SHP77 (cell line): Measurements from ENCODE around the gene GNL3L.
"Not testable (repeated sequence)": the region's sequence is repeated elsewhere in the genome, so short reads cannot be mapped to it uniquely, and the experiment has no call there.

ENCODE experiments used
- DNase-seq, 2 experiments: peaks; one replicate each; lab custom pipeline; 2025; lab: John Stamatoyannopoulos, UW

Gene GNL3L, protein sequence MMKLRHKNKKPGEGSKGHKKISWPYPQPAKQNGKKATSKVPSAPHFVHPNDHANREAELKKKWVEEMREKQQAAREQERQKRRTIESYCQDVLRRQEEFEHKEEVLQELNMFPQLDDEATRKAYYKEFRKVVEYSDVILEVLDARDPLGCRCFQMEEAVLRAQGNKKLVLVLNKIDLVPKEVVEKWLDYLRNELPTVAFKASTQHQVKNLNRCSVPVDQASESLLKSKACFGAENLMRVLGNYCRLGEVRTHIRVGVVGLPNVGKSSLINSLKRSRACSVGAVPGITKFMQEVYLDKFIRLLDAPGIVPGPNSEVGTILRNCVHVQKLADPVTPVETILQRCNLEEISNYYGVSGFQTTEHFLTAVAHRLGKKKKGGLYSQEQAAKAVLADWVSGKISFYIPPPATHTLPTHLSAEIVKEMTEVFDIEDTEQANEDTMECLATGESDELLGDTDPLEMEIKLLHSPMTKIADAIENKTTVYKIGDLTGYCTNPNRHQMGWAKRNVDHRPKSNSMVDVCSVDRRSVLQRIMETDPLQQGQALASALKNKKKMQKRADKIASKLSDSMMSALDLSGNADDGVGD

DNA sequence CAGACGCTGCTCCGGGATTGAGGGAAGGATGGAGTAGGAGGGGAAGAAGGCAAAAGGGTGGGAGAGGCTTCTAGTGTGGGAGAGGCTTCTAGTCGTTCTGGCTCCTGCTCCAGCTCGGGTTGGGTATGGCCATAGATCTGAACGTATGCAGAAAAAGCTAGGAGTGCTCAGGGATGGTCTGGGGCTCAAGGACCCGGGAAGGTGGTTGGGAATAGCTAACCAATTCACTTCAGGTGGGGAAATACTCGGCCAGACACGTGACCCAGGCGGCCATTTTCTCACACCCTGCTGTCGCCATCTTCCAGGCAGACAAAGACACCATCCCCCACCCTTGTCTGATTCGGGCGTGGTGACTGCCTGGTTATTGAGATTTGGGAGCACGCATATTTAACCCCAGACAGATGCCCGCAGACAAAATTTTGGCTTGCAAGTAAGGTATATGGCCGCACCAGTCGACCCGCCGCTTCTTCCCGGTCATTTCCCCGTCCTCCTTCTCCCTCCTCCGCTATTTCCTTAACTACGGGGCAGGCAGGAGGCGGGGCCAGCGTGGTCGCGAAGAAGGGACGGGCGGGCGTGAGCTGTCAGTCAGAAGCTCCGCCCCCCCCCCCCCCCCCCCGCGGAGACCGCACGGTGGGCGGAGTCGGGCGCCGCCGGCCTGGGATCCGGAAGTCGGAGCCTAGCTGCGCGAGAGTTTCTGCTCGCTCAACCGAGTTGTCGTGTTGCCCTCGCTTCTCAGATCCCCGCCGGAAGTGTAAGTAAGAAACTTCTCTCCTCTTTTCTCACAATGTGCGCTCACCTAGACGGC, at the start of gene GNL3L:
Gene GNL3L, plus strand, starts transcription at position 668 of the 805 bp plus-strand sequence. CDS start 2,348 bp downstream, outside the sequence.
- DNase-seq = peak; percentile 98

DNA sequence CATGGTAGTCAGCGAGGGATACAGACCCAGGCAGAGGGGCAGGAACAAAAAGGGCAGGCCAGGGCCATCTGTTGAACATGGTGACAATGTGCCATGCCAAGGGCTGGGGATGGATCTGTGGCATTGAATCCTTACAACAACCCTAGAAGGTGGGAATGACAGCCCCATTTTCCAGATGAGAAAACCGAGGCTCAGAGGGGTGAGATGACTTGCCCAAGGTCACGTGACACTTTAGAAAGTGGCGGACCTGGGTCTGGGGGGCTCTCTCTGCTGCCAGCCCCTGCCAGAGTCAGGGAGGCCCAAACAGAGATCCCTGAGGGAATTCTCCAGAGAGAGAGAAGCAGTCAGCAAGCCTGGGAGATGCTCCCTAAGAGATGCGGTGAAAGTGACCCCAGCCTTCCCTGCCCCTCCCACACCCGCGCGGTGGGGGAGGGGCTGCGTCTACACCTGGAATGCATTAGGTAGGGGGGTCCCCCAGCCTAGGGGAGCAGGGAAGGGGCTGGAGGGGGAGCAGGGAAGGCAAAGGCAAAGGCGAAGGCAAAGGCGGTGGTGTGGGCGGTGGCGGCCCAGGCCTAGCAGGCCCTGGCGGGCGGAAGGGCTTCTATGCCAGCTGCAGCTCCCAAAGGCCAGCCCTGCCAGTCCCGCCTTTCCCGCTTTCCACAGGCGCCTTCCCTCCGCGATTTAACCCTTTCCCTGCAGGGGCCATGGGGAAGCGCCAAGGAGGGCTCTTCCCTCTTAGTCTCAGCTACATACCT, 47.0 kb upstream of the GNL3L start:
- peak; percentile 81 to 92 for DNase-seq

- peak; percentile 56 to 57 for DNase-seq
These were observed 46.1 kb upstream of the GNL3L start for GRCh38 chrX:54483946-54484345.

DNA sequence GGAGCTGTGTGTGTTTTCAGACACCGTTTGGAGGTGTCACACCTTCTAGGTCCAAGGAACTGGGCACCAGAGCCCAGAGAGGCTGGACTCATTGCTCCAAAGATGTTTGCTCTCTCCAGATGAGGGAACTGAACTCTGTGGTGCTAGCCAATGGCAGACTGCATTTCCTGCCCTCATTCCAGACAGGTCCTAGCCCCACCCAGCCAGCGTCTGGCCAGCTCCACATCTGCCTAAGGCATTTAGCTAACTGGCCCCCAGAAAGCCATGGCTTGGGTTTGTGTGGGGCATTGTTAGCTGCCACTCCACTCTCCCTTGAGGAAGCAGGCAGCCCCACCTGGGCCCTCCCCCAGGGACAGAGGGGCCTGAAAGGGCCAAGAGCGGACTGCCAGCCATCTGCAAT, 45.4 kb upstream of the GNL3L start:
- peak; percentile 13 to 36 for DNase-seq

DNA sequence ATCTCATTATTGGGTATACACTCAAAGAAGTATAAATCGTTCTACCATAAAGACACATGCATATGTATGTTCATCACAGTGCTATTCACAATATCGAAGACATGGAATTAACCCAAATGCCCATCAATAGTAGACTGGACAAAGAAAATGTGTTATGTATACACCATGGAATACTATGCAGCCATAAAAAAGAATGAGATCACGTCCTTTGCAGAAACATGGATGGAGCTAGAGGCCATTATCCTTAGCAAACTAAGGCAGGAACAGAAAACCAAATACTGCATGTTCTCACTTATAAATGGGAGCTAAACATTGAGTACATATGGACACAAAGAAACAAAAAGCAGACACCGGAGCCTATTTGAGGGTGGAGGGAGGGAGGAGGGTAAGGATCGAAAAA, 40.2 kb upstream of the GNL3L start:
- not testable (repeated sequence) for DNase-seq

- DNase-seq = no peak
These were observed 37.7 kb upstream of the GNL3L start for GRCh38 chrX:54492340-54492739.

- peak in 1 of 2 experiments; percentile 70 for DNase-seq
These were observed 35.6 kb upstream of the GNL3L start for GRCh38 chrX:54494166-54494988.

DNA sequence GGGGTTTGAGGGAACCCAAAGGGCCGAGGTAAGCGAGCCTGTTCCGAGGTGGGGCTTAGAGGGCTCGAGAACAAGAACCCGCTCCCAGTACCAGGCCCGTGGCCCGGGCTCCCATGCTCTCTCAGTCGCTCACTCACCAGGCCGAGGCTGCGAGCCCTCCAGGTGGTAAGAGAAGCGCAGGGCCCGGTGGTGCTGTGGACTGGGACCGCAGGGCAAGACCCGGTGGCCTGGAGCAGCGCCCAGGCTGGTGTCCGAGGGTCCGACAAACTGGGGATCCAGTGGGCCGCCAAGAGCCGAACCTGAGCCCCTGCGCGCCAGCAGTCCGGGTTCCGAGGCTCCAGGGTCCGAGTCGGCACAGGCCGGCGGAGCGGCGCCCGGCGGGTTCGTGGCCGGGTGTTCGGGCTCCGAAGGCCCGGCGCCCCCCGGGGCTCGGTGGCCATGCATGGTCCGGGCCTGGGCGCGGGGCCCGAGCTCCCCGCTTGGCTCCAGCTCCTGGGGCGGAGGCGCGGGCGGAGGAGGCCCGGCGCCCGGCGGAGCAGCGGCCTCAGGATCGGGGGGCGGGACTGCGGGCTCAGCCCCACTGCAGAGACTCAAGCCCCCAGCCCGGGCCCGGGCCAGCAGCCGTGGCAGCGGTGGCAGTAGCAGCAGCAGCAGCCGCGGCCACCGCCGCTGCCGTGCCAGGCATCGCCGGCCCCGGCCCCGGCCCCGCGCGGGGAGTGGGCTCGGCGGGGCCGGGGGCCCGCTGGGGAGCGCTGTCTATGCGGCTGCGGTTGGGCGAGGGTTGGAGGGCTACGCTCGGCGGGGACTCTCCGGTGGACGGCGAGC, 34.8 kb upstream of the GNL3L start:
- DNase-seq = peak; percentile 51 to 70

DNA sequence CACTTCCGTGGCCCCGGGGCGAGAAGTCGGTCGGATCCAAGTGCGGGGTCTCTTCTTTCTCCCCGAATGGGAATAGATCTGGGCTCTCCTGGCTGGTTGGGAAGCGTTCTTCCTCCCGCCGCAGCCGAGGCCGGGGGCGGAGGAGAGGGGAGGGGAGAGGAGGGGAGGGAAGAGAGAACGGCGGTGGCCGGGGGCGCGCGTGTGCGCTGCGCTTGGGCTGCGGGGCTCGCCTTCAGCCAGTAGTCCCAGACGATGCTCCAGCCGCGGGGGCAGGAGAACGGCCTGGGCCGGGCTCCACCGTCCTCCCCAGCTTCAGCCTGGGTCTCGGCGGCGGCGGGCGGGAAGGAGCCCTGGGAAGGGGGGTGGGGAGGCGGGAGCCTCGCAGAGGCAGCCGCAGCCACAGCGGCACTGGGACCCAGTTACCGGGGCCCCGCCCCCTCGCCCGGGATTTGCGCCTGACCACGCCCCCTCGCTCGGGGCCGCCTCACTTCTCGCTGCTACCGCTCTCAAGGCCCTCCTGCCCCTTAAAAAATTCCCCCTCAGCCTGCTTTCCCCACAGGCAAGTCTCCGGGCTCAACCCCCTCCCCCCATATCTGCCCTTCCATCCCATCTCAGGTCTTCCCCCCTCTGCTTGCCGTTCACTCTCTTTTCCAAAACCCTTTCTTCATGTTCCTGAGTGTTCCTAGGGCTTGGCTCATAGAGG, 34.1 kb upstream of the GNL3L start, which contains the start of gene FGD1:
Gene FGD1, minus strand, starts transcription at position 421 of the 703 bp plus-strand sequence. CDS start 802 bp downstream, outside the sequence.
- peak; percentile 79 to 91 for DNase-seq

- DNase-seq = no peak
These were observed 33.5 kb upstream of the GNL3L start for GRCh38 chrX:54496517-54496852.

- no peak for DNase-seq
These were observed 33.1 kb upstream of the GNL3L start for GRCh38 chrX:54496936-54497335.

- DNase-seq = no peak
These were observed 20.6 kb upstream of the GNL3L start for GRCh38 chrX:54509400-54509799.

- peak; percentile 65 to 70 for DNase-seq
These were observed 868 bp upstream of the GNL3L start for GRCh38 chrX:54529151-54529550.

DNA sequence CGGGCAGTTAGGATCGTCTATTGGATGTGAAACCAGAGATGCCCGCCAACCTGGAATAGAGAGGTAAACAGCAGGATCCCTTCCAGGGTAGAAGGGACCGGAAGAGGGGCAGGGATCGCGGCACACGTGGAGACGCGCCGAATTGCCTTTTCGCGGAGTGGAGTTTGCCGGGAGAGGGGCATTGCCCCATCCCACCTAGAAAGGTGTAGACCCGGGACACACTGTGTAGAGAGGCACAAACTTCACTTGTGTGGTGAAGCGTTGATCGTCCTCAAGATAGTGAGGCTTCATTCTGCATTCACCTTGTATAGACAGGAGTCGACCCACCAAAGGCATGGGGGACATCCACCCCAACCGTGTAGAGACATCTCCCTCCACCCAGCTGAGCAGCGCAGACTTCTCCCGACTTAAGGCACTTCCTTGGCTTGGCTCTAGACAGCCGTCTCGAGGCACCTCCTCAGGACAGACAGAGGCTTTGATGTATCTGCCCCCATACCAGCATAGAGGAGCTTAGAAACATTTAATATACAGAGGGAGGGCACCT, 410 bp downstream of the GNL3L start:
- no peak for DNase-seq

DNA sequence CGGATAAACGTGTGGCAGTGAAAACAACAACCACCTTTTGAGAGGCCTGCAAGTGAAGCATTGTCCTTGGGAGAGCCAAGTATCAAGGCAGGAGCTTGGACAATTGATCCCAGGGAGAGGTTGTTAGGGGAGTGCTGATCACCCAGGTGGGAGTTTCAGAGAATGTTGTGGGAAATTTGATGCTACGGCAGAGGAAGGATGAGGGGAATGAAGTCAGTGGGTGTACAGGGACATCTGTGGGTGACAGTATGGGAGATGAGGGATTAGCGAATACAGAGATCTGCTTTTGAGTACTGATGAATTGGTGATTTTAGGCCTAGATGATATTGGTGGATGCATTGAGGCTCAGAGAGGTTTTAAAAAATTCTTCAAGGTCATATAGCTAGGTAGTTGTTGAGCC, 4.3 kb downstream of the GNL3L start:
- no peak for DNase-seq

GRCh38 chrX:54540289-54540688, 10.3 kb downstream of the GNL3L start:
- no peak for DNase-seq

DNA sequence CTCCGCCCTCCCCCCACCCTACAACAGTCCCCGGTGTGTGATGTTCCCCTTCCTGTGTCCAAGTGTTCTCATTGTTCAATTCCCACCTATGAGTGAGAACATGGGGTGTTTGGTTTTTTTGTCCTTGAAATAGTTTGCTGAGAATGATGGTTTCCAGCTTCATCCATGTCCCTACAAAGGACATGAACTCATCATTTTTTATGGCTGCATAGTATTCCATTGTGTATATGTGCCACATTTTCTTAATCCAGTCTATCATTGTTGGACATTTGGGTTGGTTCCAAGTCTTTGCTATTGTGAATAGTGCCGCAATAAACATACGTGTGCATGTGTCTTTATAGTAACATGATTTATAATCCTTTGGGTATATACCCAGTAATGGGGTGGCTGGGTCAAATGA, 12.2 kb downstream of the GNL3L start:
- not testable (repeated sequence) for DNase-seq

DNA sequence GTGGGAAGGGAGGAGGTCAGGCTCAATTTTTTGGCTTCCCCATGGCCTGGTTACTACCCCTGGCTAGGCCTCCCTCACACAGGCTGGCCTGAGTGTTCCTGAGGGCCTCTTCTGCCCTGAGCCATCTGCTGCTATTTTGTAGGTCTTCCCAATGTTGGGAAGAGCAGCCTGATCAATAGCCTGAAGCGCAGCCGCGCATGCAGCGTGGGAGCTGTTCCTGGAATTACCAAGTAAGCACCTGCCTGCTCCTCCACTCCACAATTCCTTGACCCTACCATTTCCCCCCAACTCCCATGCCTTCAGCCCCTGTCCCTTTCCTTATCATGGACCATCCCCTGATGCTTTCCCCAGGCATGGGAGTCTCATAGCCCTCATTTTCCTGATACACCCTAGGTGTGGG, 20.8 kb downstream of the GNL3L start:
- no peak for DNase-seq

DNA sequence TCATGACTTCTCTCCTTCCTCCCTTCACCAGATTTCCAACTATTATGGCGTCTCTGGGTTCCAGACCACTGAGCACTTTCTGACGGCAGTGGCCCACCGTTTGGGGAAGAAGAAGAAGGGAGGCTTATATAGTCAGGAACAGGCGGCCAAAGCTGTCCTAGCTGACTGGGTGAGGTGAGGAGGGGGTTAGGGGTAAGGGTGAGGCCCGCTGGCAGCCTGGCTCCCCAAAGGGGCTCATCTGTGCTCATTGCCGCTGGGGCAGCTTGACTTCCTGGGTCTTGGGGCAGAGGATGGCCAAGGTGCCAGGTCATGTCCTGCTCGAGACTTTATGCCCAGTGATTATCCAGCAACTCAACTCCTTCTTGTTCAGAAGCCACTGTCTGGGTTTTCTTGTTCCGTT, 21.8 kb downstream of the GNL3L start:
- DNase-seq = no peak
